Measurements from ENCODE around the gene ETV3.
A peak's percentile ranks its signal among the peaks of the same experiment; 100 is the strongest.
"Not testable (repeated sequence)": the region's sequence is repeated elsewhere in the genome, so short reads cannot be mapped to it uniquely, and the experiment has no call there.

ETV3 gene

DNA sequence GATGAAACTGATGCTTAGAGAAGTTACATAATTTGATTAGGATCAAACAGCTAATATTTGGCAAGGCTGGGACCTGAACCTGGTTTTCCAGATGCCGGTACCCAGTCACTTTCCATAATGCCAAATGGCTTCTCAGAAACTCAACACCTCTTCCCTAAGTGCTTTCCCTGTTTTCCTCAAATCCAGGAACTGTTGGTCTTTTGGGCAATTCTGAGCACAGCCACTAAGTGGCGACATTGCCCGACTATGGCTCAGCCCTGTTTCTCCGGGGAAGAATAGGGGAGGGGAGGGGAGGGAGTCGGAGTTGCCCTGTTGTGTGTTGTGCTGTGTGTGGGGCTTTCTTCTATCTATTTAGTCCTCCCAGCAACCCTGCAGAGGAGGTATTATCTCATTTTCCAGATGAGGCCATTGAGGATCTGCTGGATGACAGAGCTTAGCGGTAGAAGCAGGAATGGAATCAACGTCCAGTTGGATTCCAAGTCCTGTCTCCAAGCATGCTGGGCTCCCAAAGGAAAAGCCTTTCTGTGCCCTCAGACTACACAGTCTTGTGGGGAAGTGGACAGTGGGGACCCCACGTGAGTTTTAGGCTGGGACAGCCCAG lies 33.8 kb upstream of the ETV3 start:
- H3K36me3 Mint-ChIP-seq (ENCODE audit: low read depth); H3K9me3 Mint-ChIP-seq; H3K27ac Mint-ChIP-seq; intact Hi-C loops (cut with micrococcal nuclease); H3K4me3 Mint-ChIP-seq: not testable (repeated sequence)
- Mint-ChIP-seq H3K4me1 (ENCODE audit: low read depth) (peaks cover 14% of the 10 kb centered on the region), H3K27me3 (peaks cover 44% of the 10 kb centered on the region)

DNA sequence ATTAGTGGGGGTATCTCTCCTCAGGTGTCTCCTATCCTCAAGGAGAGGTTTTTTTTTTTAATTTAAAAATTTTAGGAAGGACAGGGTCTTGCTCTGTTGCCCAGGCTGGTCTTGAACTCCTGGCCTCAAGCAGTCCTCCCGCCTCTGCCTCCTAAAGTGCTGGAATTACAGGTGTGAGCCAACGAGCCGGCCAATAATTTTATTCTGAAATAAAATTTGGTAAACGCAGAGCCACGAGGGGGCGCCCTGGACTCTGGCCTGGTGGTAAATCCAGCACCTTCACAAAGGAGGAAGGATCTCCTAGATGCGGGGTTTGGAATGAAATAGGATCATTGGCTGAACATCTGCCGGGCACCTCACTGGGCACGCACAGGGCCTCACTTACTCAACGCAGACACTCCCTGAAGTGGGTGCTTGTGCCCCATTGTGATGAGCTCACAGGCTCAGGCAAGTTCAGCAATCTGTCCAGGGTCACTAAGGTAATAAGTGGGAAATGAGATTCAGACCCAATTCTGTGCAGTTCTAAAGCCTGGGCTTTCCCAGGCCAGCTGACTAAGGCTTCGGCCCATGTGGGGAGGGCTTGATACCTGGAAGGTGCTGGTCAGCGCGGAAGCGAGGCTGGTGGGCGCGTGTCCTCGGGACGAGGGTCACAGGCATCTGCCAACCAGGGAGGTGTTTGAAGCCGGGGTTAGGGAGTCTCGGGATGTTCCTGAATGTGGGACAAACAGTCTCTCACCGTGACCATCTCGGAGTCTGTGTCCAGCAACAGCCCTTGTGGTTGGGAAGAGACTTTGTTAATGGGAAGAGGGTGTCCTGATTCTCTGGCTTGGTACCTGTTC lies 32.7 kb upstream of the ETV3 start:
- intact Hi-C loops (cut with micrococcal nuclease), result no loop called here
- H3K4me3 Mint-ChIP-seq, result no peak overlapping the region
- no peaks in the 10 kb centered on the region for H3K36me3 Mint-ChIP-seq (ENCODE audit: low read depth)
- H3K4me1 Mint-ChIP-seq (ENCODE audit: low read depth), result peaks cover 14% of the 10 kb centered on the region
- H3K27ac Mint-ChIP-seq, result no peak overlapping the region
- peaks cover 35% of the 10 kb centered on the region for H3K27me3 Mint-ChIP-seq
- H3K9me3 Mint-ChIP-seq, result no peaks in the 10 kb centered on the region

DNA sequence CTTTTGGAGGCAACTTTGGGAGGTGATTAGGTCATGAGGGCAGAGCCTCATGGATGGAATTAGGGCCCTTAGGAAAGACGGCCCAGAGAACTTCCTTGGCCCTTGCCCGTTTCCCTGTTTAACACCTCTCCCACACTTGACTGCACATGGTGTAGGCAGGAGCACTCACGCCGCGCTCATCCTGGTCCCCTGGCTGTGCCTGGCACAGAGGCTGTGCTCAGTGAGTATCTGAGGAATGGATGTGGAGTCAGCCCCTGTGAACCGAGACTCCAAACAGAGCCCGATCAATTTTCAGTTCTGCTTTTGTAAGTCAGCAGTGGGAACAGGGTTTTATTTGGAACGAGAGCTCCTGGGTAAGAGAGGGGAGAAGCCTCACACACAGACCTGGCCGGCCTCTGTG lies 29.8 kb upstream of the ETV3 start:
- Mint-ChIP-seq H3K9me3 (no peaks in the 10 kb centered on the region), H3K27me3 (peaks cover 39% of the 10 kb centered on the region), H3K4me1 (ENCODE audit: low read depth) (peaks cover 20% of the 10 kb centered on the region), H3K4me3 (no peak overlapping the region), H3K27ac (no peak overlapping the region), H3K36me3 (ENCODE audit: low read depth) (no peaks in the 10 kb centered on the region)
- intact Hi-C loops (cut with micrococcal nuclease), result no loop called here

DNA sequence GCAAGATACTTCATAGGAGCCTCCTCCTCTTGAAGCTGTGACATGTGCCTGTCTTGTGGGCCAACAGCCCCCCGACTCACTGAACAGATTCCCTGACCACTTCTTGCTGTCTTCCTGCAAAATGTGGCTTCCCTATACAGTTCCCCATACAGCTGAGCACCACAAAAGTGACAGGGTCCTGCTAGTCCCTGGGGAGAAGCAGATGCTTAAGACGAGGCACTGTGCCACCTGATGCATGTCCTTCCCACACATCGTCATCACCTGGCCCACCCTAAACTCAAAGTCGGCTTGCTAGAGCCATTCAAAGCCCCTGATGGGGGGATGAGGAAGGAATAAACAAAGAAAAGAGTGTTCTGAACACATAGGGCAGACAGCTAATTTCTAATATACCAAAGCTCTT lies 29.2 kb upstream of the ETV3 start:
- Mint-ChIP-seq H3K36me3 (ENCODE audit: low read depth) (no peaks in the 10 kb centered on the region), H3K27me3 (peaks cover 34% of the 10 kb centered on the region), H3K4me3 (no peak overlapping the region), H3K4me1 (ENCODE audit: low read depth) (peaks cover 20% of the 10 kb centered on the region), H3K9me3 (no peaks in the 10 kb centered on the region), H3K27ac (no peak overlapping the region)
- intact Hi-C loops (cut with micrococcal nuclease), result no loop called here

DNA sequence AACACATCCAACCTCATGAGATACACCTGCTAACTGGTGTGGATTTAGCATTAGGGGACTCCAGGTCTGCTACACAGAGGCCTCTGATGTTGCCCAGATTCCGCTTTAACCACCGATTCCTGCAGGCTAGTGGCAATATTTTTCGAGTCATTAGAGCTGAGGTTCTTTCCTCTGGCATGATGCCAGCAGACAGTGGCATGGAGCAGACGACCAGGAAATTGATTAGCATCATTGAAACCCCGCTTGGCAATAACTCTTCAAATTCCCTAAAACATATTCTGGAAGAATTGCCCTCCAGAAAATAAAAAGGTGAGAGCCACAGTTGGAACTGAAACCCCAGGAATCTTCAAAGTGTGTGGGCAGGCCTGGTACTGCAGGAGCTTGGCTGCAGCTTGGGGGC lies 28.4 kb upstream of the ETV3 start:
- Mint-ChIP-seq H3K27me3 (peaks cover 33% of the 10 kb centered on the region), H3K9me3 (no peaks in the 10 kb centered on the region), H3K27ac (no peak overlapping the region), H3K36me3 (ENCODE audit: low read depth) (no peaks in the 10 kb centered on the region), H3K4me1 (ENCODE audit: low read depth) (peaks cover 20% of the 10 kb centered on the region), H3K4me3 (no peak overlapping the region)
- intact Hi-C loops (cut with micrococcal nuclease), result no loop called here

DNA sequence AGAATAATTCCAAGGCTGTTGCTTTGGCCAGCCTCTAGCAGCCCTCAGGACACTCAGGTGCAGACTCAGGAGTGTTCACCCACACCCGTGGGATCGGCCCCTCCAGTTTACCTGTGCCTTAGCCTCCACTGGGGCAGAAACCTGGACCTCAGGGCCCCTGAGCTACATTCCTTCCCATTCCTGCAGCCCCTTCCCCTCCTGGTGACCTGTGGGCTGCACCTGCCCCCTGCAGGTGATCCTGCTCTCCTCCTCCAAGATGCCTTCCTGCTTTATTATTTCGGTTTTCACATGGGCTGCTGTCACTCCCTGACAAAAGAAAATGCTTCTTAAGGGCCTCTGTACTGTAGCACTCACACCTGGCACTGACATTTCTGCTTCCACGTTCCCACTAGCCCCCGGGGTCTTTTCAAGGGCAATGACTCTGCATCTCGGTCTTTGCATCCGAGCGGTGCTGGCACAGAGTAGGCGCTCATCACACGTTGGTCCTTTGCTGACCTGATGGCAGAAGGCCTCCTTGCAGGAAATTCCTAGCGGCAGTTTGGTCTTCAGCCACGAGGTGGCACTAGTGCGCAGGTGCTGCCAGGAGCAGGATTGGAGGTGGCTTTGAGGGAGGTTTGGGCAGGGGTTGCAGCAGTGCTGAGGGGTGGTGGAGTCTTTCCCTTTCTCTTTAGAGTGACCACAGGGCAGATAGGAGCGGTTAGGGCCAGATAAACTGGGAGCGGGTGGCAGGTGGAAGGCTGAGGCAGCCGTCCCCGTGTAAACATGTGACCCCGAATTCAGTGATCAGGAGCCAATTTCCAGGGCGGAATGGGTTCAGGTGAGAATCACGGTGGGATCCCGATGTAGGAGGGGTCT lies 25.3 kb upstream of the ETV3 start:
- H3K27ac Mint-ChIP-seq, result no peak overlapping the region
- H3K9me3 Mint-ChIP-seq, result no peaks in the 10 kb centered on the region
- peaks cover 19% of the 10 kb centered on the region for H3K27me3 Mint-ChIP-seq
- H3K4me1 Mint-ChIP-seq (ENCODE audit: low read depth), result peaks cover 20% of the 10 kb centered on the region
- no peak overlapping the region for H3K4me3 Mint-ChIP-seq
- no peaks in the 10 kb centered on the region for H3K36me3 Mint-ChIP-seq (ENCODE audit: low read depth)
- intact Hi-C loops (cut with micrococcal nuclease), result no loop called here

DNA sequence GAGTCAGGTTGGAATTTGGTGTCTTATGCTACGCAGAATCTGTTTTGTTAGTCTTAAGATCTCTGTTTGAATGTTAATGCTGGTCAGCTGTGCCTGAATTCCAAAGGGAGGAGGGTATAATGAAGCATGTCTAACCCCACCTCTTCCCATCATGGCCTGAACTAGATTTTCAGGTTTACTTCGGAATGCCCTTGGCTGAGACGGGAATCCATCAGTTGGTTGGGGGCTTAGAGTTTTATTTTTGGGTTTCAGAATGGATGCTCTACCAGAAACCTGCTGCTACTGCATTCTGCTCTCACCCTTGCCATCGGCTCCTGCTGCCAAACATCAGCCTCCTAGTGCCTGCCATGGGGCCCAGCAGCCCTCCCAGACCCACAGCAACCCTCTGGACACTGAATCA lies 24.1 kb upstream of the ETV3 start:
- peaks cover 25% of the 10 kb centered on the region for H3K27me3 Mint-ChIP-seq
- intact Hi-C loops (cut with micrococcal nuclease), result no loop called here
- H3K9me3 Mint-ChIP-seq, result no peaks in the 10 kb centered on the region
- H3K4me1 Mint-ChIP-seq (ENCODE audit: low read depth), result peaks cover 16% of the 10 kb centered on the region
- no peak overlapping the region for H3K4me3 Mint-ChIP-seq
- H3K27ac Mint-ChIP-seq, result no peak overlapping the region
- H3K36me3 Mint-ChIP-seq (ENCODE audit: low read depth), result no peaks in the 10 kb centered on the region

DNA sequence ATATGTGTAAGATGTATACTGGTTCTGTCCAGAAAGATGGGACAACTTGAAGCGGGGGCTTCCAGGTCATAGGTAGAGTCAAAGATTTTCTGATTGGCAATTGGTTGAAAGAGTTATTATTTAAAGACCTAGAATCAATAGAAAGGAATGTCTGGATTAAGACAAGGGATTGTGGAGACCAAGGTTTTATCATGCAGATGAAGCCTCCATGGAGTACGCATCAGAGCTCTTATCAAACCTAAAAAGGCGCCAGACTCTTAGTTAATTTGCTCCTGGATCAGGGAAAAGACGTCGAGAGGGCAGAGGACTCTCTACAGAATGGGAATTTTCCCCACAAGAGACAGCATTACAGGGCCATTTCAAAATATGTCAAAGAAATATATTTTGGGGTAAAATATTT lies 23.7 kb upstream of the ETV3 start:
- intact Hi-C loops (cut with micrococcal nuclease), result no loop called here
- H3K4me1 Mint-ChIP-seq (ENCODE audit: low read depth), result peaks cover 17% of the 10 kb centered on the region
- H3K36me3 Mint-ChIP-seq (ENCODE audit: low read depth), result no peaks in the 10 kb centered on the region
- no peak overlapping the region for H3K27ac Mint-ChIP-seq
- H3K9me3 Mint-ChIP-seq, result no peaks in the 10 kb centered on the region
- H3K27me3 Mint-ChIP-seq, result peaks cover 24% of the 10 kb centered on the region
- H3K4me3 Mint-ChIP-seq, result no peak overlapping the region

DNA sequence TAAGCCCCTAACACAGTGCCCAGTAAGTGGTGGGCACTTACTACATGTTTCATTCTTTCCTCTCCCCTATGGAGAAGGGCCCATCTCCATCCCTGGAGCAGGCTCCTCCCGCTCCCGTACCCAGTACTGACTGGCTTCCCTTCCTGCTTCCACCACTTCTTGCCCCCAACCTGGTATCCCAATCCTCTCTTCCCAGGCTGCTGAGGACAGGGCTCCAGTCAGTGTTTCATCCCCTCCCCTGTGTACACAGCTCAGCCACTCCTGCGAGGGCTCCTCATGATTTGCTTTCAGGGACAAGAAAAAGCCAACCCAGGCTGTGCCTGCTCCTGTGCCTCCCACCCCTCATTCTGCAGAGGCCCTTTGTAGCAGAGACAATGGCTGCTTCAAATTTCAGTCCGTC lies 20.8 kb upstream of the ETV3 start:
- no peak overlapping the region for H3K4me3 Mint-ChIP-seq
- peaks cover 39% of the 10 kb centered on the region for H3K4me1 Mint-ChIP-seq (ENCODE audit: low read depth)
- peaks cover 26% of the 10 kb centered on the region for H3K27me3 Mint-ChIP-seq
- no peaks in the 10 kb centered on the region for H3K36me3 Mint-ChIP-seq (ENCODE audit: low read depth)
- intact Hi-C loops (cut with micrococcal nuclease), result loop anchor here (5.0 kb wide), 1 partner anchor 52 kb away; no protein-coding TSS in a partner anchor
- H3K27ac Mint-ChIP-seq, result no peak overlapping the region
- no peaks in the 10 kb centered on the region for H3K9me3 Mint-ChIP-seq

DNA sequence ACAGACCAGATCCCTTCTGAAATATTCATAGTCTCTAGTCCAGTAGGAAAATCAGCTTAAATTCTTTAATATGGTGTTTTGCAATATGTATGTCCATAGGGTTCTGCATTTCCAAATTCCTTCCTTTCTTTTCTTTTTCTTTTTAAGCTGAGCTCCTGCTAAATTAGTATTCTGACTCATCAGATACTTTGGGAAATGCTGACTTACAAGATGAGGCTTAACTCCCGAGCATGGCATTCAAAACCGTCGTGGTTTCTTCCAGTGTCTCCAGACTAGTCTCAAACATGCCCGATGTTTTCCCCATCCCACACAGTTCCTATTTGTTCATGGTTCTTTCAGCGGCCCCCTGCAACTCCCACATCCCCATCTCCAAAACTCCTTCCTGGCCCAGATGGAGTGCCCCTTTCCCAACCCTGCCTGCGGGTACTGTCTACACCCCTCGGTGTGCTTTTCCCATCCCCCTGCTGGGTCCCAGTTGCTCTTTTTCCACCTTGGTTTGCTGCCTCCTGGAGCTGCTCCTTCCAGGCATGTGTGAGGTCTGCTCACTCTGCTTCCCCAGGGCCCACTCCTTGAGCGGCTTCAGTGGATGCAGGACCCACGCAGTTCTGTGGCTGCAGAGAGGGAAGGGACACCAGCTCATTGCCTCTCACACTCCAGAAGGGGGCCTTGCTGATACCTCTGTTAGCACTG lies 19.5 kb upstream of the ETV3 start:
- H3K36me3 Mint-ChIP-seq (ENCODE audit: low read depth), result no peaks in the 10 kb centered on the region

DNA sequence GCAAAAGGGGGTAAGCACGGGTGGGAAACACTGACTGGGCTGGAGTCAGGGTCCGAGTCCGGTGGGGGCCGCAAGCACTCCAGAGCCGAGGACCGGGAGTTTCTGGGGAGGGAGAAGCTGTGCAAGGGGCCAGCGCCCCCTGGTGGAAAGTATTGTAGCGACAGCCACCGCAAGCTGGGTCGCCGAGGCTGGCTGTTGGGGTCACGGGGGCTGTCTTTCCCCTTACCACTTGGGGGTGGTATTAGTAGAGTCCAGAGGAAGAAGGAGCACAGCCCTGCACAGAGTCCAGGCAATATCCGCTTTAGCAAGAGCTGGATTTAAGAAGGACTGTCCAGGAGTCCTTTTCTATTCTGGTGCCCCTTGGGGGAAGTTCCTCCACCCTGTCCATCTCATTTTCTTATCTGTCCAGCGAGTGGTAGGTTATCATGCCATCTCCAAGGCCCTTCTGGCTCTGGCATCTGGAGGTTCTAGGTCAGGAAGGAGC lies 17.9 kb upstream of the ETV3 start:
- intact Hi-C loops (cut with micrococcal nuclease), result loop anchor here (5.0 kb wide), 1 partner anchor 49 kb away; no protein-coding TSS in a partner anchor
- no peaks in the 10 kb centered on the region for H3K9me3 Mint-ChIP-seq
- peaks cover 56% of the 10 kb centered on the region for H3K4me1 Mint-ChIP-seq (ENCODE audit: low read depth)
- H3K4me3 Mint-ChIP-seq, result peak overlapping the region; percentile 51
- H3K27ac Mint-ChIP-seq, result peak overlapping the region; percentile 69
- H3K36me3 Mint-ChIP-seq (ENCODE audit: low read depth), result no peaks in the 10 kb centered on the region
- H3K27me3 Mint-ChIP-seq, result peaks cover 29% of the 10 kb centered on the region

More for the DNA sequence above, 19.5 kb upstream of the ETV3 start:
- Mint-ChIP-seq H3K9me3 (no peaks in the 10 kb centered on the region), H3K27ac (no peak overlapping the region), H3K27me3 (peaks cover 27% of the 10 kb centered on the region), H3K4me1 (ENCODE audit: low read depth) (peaks cover 44% of the 10 kb centered on the region), H3K4me3 (no peak overlapping the region)
- intact Hi-C loops (cut with micrococcal nuclease), result loop anchor here (5.0 kb wide), 1 partner anchor 50 kb away; no protein-coding TSS in a partner anchor

DNA sequence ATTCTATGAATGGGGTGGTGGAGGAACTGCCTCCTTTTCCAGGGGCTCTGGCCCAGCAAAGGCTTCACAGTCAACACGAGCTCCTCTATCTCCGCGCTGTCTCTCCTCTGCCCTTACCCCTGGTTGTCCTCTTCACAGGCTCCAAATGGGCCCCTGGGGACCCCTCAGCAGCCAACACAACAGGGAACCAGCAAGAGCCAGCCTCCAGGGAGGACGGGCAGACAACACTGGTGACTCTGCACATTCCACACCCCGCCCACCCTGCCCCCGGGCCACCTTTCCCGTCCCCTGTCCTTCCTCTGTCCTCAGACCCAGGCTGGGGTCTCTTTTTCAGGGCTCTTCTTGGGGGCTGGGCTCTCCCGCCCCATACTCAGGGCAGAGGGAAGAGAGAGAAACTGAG lies 17.5 kb upstream of the ETV3 start:
- H3K27ac Mint-ChIP-seq, result peak overlapping the region; percentile 69
- H3K27me3 Mint-ChIP-seq, result peaks cover 26% of the 10 kb centered on the region
- H3K9me3 Mint-ChIP-seq, result no peaks in the 10 kb centered on the region
- no peaks in the 10 kb centered on the region for H3K36me3 Mint-ChIP-seq (ENCODE audit: low read depth)
- intact Hi-C loops (cut with micrococcal nuclease), result loop anchor here (1.0 to 5.0 kb wide), 3 partner anchors 17 to 65 kb away; partner anchors contain the start of gene ETV3
- H3K4me1 Mint-ChIP-seq (ENCODE audit: low read depth), result peaks cover 60% of the 10 kb centered on the region
- H3K4me3 Mint-ChIP-seq, result peak overlapping the region; percentile 51

DNA sequence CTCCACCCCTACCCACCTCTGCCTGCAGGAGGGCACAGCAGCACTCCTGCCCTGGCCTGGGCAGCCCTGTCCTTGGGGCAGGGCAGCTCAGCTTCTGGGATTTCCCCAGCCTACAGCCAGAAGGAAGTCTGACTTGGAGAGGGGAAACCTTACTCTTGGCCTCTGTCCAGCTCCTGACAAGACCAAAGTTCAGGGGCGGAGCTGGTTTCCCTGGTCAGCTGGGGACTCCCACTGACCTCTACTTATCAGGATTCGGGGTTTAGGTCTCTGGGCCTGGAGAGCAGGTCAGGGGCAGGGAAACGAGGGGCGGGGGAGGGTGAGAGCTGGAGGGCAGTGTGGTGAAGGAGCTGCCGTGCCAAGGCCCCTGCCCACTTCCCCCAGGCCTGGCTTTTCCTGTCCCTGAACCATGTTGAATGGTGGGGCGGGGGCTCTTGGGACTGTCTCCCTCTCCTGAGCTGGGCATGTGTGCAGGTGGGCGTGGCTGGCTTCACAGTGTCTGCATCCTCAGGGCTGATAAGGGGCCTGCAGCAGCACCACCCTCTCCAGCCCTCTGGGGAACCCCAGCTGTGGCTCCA lies 16.8 kb upstream of the ETV3 start:
- Mint-ChIP-seq H3K27ac (peak overlapping the region; percentile 69), H3K36me3 (ENCODE audit: low read depth) (no peaks in the 10 kb centered on the region), H3K4me3 (peak overlapping the region; percentile 63), H3K27me3 (peaks cover 26% of the 10 kb centered on the region), H3K4me1 (ENCODE audit: low read depth) (peaks cover 65% of the 10 kb centered on the region), H3K9me3 (no peaks in the 10 kb centered on the region)
- intact Hi-C loops (cut with micrococcal nuclease), result loop anchor here (1.0 to 5.0 kb wide), 3 partner anchors 16 to 65 kb away; partner anchors contain the start of gene ETV3
